CD4-positive, alpha-beta T cell treated with Interleukin-10 for 1 hour (primary cell): ENCODE measurements around the gene C22orf42.
"Not testable (repeated sequence)": the region's sequence is repeated elsewhere in the genome, so short reads cannot be mapped to it uniquely, and the experiment has no call there.

Experiments
- DNase-seq: peaks from one replicate; pipeline ENCODE4 v3.0.0-alpha.2; 2020

Gene C22orf42

DNA sequence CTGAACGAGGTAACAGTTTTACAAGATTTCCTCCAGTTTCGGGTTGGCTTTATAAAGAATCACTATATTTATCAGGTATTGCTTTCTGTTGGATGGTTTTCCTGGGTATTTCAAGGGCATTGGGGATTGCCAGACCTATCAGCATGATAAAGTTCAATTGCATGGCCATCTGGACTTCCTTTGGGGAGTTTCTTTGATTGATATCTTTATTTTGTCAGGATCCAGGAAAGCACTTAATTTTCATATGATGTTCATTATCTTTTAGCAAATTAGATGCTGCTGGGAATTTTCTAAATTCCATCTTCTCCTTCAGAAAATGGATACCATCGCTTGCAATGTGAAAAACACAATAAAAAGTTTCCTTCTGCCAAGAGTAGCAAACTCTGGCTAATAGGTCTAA lies 24.5 kb upstream of the C22orf42 start:
- no peak for DNase-seq

DNA sequence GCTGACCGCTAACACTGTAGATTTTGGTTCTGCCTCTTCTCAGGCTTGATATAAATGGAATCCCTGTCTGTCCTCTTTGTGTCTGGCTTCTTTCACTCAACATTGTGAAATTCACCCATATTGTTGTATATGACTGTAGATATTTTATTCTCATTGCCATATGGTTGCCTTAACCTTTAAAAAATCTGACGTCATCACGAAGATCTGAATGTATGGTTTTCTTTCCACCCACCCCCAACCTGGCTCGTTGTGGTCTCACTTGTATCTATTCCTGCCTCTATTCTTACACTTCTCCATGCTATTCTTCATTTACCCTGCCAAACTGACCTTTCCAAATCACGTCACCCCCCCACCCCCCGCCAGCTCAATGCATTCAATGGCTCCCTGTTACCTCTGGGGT lies 21.9 kb upstream of the C22orf42 start:
- no peak for DNase-seq

DNA sequence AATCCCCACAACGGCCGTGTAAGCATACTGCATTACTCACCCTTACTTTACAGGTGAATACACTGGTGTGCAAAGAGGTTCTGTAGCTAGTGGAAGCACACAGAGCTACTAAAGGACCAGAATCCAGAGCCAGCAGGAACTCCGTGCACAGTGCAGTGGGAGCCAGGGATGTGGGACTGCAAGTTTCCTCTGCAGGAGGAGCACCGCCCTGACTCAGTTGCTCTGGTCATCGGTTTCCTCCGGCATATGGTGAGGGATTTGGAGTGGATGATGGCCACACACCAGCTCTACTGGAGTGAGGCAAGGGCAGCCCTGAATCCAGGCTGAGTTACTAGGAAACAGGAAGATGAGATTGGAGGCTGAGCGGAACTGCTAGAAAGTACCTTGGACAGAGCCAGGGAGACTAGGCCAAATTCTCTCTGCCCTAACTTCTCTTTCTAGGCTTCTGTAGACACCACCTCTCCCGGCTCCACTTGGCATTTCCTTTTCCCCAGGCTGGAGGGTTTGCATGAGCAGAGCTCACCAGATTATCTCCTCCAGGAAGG lies 18.2 kb upstream of the C22orf42 start:
- DNase-seq = no peak

DNA sequence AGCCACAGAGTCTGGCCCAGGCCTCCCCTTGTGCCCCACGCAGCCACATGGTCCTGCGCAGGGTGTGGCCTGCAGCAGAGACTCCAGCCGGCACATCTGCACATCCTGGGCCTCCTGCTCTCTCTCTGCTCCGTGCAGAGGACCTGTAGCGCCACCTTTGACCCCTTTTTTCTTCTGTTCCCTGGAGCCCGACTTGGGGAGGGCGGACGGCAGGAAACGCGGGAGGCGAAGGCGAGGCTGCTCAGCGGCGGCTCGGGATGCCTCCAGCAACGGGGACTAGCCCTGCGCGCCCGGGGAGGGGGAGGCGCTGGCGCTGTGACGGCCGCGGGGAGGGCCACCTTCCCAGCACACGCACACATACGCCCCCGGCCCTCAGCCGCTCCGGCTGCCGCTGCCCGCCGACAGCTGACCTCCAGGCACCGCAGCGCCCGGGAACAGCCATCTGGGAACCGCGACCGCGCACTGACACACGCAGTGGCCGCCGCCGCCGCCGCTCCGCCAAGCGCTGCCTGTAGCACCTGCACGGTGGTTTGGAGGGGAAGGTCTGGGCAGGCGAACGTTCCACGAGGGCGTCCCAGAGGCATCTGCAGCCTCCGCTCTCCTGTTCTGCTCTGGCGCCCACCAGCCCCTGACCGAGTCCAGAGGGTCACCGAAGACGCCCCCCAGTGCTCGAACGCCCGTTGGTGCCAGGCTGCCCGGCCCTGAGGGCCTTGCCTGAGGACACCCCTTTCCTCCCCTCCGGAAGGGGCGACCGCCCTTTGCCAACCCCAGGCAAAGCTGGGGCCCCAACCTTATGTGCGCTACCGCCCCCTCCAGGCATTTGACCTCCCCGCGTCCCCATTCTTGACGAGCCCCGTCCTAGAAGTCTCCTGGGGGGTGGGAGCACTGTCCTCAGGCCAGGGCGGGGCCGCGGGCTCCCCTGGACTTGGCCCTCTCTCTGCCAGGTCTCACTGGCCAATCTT lies 16.9 kb upstream of the C22orf42 start:
- no peak for DNase-seq

DNA sequence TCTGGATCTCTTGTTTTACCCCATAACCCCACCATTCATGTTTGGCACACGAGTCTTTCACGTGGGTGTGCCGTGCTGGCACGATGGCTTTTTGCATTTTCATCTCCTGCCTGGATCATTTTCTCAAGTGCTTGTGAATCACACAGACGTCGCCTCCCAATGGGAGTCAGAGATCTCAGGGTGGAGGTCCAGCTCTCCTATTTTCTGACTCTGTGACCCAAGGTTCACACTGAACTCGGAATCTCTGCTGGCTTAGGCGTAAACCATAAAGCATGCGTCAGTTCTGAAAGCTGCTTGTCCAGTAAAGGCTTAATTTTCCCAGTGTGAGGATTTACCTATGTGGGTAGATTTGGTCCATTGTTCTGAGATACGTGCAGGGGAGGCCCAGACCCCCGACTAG lies 16.0 kb upstream of the C22orf42 start:
- no peak for DNase-seq

DNA sequence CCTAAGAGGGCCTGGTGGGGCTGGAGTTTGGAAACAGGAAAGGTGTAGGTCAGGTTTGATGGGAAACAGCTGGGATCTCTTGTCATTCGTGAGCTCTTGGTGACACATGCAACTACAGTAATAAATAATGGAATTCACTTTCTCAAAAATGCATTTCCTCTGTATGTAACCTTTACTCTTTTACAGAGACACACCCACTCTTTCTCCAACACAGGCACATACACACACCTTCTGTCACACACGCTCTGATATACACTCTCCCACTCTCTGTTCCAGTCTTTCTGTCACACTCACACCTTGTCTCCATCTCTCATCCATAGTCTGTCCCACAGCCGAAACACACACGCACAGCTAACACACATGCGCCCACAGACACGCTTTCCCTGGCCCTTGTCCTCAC lies 6.6 kb upstream of the C22orf42 start:
- no peak for DNase-seq

DNA sequence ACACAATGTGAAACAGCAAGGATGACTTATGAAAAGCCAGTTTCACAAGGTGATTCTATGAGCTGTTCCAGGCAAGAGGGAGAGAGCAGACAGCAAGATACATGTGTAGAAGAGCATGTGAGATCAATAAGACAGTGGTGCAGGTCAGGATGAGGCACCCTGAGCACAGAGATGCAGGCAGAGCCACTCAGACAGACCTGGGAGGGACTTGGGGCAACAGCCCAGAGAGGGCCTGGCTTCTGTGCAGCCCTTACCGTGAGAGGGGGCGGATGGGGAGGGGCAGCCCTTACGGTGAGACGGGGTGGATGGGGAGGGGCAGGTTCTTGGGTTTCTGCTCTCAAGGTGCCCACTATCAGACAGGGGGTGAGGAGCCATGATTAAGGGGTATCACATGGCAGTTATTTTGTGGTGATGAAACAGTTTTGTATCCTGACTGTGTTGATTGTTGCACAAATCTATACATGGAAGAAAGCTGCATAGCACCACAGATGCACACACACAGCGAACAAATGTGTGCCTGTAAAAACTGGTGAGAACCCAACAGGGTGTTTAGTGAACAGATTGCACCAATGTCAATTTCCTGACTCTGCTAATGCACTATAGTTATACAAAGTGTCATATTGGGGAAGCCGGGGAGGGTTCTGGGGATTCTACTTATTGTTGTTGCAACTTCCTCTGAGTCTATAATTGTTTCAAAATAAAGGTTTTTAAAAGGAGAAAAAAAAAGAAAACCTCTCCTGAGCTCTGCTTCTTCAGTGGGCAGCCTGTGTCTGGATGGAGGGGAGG lies 5.2 kb upstream of the C22orf42 start:
- no peak for DNase-seq

DNA sequence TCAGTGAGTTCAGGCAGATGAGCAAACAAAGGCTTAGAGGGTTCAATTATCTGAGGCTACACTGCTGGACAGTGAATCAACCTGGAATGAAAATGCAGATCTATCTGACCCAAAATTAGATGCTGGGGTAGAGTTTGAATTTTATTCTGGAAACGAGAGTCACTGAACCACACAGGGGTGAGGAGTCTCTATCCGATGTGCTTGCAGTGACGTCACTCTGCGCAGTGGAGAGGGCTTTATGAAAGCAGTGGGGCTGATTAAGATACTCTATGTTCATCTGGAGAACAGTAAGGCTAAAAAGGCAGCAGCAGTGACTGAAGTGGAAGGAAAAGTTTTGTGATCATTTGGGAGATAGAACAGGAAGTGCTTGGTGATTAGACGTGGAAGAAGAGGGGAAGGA lies 1.3 kb upstream of the C22orf42 start:
- not testable (repeated sequence) for DNase-seq

DNA sequence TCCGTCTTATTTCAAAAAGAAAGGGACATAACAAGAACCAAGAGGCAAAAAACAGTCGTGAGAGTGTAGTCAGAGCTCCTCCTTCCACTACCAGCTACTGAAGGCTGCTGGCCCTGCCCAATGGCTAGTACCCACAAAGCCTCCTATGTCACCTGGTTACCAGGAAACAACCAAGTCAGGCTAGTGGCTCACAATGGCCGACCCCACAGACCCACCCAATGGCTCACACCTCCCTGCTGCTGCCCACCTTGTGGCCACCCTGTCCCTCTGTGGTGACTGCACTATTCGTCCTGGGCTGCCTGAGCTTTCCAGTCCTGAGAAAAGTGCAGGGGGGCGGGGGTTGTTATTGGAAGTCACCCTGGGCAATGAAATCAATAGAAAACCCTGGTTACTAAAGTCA lies 1.5 kb downstream of the C22orf42 start:
- DNase-seq = not testable (repeated sequence)

DNA sequence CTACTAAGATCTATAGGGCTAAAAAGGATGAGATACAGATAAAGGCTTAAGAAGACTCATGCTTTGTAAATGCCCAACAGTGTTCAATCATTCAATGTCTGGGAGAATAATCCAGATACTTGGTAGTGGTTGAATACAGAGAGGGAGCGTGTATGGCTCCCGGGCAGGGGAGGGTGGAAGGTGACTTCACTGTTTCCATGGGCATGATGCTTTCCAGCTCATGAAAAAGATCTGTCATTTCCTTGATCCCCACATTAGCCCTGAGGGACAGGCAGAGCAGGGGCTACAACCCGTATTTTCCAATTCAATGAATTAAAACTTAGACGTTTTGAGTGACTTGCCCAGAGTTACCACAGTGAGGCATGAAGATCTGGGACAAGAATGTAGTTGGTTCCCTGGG lies 4.4 kb downstream of the C22orf42 start:
- DNase-seq = not testable (repeated sequence)

DNA sequence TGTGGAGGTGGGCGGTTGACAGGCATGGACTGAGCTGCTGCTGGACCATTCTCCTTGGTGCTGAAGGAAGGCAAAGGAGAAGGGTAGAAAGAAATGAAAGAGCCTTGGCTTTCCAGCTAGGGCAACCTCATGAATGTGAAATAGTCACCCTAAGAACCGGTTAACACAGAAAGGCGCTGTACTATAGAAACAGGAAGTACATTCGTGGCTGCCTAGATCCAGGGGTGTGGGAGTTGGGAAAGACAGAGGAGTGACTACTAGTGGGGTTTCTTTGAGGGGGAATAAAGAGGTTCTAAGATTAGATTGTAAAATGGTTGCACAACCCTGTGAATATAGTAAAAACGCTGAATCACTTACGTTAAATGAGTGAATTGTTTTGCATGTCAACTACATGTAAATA lies 7.5 kb downstream of the C22orf42 start:
- not testable (repeated sequence) for DNase-seq

DNA sequence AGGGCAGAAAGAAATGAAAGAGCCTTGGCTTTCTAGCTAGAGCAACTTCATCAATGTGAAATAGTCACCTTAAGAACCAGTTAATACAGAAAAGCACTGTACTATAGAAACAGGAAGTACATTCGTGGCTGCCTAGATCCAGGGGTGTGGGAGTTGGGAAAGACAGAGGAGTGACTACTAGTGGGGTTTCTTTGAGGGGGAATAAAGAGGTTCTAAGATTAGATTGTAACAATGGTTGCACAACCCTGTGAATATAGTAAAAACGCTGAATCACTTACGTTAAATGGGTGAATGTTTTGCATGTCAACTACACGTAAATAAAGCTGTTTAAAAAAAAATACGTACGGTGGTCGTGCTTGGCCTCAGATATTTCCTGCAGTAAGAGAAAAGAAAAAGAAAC lies 8.5 kb downstream of the C22orf42 start:
- not testable (repeated sequence) for DNase-seq

DNA sequence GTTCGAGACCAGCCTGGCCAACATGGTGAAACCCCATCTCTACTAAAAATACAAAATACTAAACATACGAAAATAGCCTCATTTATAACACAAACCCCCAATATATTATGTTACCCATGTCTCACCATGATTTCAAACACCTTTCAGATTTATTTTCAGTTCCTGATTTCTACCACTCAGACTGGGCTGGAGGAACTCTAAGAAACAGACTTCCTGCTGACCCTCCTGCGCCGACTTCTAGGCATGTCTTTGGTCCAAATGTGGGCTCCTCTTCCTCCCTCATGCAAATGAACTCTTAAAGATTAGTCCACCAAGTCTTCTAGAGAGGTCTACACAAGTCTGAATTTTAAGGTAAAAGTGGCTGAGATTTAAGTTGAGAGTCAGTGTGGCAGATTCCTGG lies 10.7 kb downstream of the C22orf42 start:
- DNase-seq = not testable (repeated sequence)

DNA sequence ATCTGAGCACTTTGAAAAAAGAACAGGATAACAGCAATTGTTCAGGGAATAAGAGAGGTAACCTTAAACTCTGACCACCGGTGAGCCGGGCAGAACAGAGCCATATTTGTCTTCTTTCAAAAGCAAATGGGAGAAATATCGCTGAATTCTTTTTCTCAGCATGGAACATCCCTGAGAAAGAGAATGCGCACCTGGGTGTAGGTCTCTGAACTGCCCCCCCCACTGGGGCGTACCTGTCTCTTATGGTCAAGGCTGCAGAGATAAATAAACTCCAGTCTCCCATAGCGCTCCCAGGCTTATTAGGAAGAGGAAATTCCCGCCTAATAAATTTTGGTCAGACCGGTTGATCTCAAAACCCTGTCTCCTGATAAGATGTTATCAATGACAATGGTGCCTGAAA lies 12.0 kb downstream of the C22orf42 start:
- not testable (repeated sequence) for DNase-seq

DNA sequence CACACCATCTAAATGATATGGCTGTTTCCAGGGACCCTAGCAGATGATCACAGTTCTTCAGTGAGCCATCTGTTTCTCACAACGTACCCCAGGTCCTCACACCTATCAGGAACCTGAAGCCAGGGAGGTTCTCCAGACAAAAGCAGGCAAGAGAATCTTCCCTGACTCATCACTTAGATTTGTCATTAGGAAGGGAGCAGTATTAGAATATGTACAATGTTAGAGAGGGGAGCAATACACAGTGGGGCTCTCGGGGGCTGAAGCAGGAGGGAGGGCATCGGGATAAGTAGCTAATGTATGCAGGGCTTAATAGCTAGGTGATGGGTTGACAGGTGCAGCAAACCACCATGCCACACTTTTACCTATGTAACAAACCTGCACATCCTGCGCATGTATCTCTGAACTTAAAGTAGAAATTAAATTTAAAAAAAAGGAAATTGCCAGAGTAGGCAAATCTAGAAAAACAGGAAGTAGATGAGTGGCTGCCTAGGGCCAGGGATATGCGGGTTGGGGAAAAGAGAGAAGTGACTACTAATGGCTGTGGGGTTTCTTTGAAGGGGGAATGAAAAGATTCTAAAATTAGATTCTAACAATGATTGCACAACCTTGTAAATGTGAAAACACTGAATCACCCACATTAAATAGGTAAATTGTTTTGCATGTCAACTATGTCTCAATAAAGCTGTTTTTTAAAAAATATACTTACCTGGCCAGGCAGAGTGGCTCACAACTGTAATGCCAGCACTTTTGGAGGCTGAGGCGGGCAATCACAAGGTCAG lies 14.4 kb downstream of the C22orf42 start:
- DNase-seq = peak; percentile 14

DNA sequence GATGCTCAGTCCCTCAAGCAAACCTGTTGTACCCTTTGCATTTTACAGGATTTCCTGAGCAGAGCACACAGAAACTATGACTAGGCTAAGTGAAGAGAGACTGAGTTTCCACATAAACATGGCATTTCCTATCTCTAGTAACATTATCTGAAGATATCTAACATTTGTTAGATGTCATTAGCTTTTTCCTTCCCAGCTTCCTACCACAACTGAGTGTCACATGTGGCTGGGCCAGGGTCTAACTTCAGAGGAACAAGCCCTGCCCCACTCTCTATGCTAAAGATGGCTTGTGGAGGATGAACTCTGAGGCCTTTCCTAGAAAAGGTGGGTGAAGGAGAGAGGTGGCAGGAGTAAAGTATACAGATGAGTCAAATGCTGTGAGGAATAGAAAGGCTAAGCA lies 16.5 kb downstream of the C22orf42 start:
- no peak for DNase-seq

DNA sequence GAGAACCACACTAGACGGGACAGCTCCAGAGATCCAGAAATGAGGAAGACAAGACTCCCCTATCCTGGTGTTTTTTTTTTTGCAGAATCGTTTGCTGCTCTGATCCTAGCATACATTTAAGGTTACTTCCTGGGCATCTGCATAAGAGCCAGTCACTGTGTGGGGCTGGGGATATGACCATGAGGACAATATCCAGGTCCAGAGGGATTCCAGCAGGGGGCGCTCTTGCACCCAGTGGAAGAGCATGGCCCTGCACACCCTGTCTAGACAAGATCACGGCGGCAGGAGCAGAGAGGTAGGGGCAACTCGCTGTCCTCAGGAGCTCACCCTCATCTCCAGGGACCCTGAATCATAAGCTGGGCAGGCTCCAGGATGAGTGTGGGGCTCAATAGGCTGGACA lies 18.4 kb downstream of the C22orf42 start:
- peak; percentile 38 for DNase-seq

DNA sequence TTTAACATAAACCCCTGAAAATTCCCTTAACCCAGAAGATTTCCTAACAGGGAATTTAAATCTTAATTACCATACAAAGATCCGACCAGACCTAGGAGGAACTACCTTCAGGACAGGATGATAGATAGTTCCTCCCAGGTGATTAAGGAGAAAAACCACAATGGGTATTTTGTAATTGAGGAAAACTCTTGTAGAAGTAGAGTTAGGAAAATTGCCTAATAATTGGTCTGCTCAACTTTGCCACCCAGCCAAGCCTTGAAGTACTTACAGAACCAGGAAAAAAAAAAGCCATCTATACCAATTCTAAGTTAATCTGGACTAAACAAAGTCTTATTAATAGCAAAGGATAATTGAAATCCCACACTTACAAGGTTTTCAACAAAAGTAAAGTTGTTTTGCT lies 20.5 kb downstream of the C22orf42 start:
- DNase-seq = not testable (repeated sequence)

DNA sequence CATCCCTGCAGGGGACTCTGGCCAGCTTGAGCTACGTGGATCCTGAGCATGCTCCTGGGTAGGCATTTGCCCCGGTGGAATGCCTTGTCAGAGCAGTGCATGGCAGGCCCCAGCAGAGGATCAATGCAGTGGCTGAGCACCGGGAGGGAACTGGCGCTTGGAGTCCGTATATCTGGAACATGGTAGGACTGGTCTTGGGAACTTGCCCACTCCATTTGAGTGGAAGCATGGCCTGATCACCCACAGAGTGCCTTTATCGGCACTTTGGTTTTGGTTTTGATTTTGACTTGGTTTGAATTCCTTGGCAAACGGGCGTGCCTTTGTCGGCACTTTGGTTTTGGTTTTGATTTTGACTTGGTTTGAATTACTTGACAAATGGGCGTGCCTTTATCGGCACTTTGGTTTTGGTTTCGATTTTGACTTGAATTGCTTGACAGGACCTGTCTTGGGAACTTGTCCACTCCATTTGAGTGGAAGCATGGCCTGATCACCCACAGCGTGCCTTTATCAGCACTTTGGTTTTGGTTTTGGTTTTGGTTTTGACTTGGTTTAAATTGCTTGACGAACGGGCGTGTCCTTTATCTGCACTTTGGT lies 21.3 kb downstream of the C22orf42 start:
- DNase-seq = peak; percentile 85

DNA sequence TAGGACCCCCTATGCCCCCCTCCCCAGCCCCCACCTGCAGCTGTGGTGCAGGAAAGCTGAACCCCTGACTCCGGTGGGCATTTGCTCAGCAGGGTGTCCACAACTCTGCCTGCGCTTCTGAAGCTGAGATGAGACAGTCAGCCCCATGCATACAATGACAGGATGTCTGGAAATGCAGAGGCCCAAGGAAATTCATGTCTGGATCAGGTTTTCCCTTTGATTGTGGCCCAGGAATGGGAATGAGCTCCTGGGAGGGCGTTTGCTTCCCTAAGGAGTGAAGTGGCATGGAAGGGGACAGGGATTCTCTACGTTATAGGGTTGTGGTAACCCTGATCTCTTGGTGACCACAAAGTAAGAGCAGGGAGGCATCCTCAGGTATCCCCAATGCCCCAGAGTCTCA lies 22.2 kb downstream of the C22orf42 start:
- DNase-seq = not testable (repeated sequence)

DNA sequence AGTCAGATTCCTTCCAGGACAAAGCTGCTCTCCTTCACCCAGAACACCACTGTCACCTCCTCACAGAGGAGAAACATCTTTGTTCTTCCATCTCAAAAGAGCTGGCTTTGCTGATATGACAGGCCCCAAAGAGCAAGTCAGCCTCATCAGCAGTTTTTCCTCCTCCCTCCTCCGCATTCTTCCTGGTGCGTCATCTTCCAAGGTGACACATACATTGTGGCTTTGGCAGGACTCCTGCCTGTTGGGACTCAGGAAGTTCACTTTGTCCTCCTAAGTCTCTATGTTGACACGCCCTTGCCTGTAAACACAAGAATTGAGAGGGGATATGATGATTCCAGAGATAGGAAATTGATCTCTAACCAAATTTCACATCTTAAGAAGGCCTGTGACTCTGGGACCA lies 23.1 kb downstream of the C22orf42 start:
- not testable (repeated sequence) for DNase-seq

DNA sequence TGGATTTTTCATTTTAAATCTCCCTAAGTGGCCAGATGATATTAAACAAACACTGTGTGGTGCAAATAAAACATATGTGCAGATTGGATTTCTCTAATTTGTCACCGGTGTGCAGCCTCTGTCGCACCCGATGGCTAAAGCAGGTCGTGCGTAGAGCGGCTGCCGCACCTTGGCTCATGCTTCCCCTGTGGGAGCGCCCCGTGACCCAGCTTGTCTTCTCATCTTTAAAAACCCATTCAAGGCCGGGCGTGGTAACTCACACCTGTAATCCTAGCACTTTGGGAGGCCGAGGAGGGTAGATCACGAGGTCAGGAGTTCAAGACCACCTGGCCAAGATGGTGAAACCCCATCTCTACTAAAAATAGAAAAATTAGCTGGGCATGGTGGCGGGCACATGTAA lies 24.3 kb downstream of the C22orf42 start:
- DNase-seq = not testable (repeated sequence)
